ENCODE results near the gene GJA5.
"Not testable (repeated sequence)": the region's sequence is repeated elsewhere in the genome, so short reads cannot be mapped to it uniquely, and the experiment has no call there.

GJA5 gene

DNA sequence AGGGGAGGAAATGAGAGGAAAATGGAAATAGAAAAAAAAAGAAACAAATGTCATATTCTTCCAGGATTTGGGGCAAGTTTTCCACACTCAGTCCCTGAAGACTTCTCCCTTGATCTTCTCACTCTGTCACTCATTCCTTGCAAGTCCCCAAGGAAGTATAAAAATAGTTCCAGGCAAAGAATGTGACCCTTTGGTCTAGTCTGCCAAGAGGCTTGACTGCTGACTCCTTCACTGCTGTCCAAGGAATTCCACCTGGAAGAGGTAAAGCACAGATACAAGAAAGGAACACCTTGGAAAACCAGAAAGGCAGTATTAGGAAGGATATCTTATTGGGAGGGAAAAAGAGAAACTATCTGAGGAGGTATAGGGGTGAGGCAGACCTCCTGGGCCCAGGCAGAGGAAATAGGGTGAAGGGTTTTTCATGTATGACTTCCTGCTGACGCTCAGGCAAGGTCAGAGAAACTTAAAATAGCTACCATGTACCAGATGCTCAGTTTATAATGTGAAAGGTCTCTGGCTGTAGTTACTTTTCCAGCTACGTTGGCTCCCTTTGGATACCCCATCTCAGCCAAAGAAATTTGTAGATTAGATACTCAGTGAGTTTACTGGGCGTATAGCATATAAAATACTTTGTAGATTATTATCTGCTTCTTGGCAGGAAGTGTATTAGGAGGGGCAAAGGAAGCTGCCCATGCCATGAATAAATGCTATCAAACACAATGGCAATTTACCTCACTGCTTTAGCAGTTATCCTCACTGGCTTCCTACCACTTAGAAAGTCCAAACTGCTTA, 2.0 kb upstream of the GJA5 start:
- DNase-seq, result no peak

DNA sequence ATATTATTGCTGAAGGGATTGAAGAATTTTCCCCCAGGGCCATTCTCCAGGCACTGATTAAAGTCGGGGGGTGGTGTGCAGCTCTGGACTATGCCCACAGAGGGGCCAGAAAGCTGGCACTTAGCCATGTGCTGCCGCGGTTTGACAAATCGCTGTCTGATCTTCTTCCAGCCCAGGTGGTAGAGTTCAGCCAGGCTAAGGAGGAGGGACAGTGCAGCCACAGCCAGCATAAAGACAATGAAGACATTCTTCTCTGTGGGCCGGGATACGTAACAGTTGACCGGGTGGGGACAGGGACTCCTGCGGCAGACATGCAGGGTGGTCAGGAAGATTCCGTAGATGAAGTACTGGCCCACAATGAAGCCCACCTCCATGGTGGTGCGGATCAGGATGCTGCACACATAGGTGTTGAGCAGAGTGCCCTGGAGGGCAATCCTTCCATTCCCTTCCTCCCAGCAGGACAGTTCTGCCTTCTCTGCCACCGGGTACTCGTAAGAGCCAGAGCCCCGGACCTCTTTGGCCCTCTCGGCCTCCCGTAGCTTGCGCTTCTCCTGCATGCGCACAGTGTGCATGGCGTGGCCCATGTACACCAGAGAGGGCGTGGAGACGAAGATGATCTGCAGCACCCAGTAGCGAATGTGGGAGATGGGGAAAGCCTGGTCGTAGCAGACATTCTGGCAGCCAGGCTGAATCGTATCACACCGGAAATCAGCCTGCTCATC, 1.9 kb downstream of the GJA5 start:
- DNase-seq, result no peak

DNA sequence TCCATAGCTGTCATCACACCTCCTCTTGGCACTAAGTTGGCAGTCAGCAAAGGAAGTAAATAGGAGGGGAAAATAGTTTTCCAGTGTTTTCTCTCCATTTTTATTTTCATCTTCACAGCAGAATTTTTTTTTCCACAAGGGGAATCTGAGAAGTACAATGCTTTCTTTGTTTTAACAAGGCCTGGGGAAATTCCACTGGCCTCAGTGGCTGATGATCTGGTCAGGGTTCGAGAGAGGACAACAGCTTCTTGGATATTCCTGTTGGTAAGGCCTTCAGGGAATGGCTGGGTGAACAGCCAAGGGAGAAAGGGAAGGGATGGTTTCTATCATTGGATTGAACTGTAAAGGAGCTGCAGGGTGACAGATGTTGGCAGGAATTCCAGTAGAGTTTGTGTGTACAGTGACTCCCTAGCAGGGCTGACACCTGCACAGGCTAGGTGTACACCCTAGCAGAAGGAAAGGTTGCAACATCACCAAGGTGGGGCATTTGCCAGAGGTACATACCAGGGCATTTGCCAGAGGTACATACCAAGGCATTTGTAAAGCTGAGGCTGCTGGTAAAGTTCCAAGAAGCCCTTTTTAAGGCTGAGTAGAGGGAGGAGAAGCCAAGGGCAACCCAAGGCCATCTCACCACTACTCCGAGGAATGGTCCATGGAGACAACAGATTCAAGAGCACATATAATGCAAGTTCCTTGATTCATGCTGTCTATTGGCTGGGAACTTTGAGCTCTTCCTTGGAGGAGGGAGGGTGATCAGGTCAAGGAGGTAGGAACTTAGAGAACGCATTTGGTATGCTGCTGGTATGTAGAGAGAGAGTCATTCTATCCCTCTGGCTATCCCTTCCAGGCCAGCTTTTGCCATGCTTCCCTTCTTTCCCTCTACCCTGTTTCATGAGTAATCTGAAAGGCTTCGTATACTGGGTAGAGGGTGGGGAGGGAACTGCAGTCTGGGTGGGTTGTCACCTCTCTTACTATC, 3.1 kb downstream of the GJA5 start:
- no peak for DNase-seq

DNA sequence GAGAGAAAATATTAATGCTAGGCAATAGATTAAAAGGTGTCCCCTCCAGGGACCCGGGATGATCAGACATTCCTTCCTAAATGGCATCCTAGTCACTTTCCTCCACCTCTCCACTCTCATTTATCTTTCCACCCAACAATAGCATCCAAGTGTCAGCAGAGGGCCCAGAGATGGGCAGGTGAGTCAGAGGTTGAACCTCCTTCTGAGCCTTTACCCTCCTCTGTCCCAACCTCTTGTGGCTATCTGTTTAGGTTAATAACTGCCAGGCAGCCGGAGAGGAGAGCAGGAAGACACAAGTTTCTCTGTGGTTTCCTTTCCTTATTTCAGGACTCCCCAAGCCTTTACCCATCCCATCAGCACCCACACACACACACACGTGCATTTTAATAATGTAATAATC, 4.1 kb downstream of the GJA5 start:
- no peak for DNase-seq

DNA sequence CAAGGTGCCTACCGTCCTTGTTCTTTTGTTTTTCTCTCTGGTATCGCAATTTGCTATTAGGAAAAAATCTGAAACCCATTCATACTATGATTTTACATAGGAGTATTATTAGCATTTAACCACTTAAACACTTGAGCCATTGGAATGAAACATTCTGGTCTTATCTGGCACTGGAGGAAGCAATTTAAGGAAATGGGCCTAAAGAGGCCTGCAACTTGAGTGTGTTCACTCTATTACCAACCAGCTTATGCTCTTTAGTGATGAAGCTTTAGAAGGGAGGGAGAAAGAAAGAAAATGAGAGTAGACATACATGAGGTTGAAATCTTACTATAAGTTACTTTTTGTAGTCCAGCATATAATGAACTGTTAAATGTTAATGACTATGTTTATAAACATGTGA, 5.7 kb downstream of the GJA5 start:
- DNase-seq, result no peak

- DNase-seq, result no peak
Observed at GRCh38 chr1:147753081-147753480, 7.3 kb downstream of the GJA5 start.

GRCh38 chr1:147752511-147752910, 7.9 kb downstream of the GJA5 start:
- no peak for DNase-seq

- no peak for DNase-seq
Observed at GRCh38 chr1:147751346-147751745, 9.1 kb downstream of the GJA5 start.

DNA sequence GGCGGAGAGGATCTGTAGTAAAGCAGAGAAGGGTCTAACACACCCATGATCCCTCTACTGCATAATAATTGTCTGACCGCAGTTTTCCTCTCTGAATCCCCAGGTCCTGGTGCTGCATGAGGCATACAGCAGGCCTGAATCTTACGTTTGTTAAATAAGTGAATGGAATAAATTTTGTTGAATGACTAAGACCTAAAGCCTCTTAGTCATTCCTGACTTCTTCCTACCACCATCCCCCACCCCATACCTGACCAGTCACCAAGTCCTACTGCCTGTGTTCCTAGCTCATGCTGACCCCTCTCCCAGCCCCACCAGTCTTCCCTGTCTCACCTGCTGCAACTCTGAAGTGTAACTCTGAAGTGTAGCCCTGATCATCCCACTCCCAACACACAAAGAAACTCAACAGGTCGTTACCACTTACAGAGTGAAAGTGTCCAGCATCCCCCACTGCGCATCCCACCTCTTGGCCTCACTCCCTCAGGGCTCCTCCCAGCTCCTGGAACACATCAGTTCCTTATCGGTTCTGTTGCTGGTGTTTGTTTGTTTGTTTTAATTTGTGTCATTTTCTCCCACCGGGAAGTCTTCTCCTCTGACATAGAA, 9.7 kb downstream of the GJA5 start:
- DNase-seq, result no peak

DNA sequence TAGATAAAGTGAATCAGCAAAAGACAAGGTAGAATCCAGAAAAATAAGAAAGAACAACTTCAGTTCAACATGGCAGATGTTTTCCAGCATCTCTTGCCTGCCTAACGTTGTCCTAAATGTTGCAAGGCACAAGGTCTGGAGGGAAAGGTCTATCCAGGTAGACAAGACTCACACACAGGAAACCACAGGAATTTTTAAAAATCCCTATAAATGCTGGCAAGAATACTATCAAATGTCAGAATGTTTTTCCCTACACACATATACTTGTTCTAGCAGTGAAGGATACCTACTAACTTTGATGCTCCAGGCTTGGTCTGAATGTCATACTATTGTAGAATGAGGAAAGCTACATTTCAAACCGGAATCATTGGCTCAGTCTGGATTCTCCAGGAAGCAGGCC, 10.6 kb downstream of the GJA5 start:
- DNase-seq, result no peak

GRCh38 chr1:147748676-147749350, 11.6 kb downstream of the GJA5 start:
- DNase-seq, result no peak

- DNase-seq, result no peak
Observed at GRCh38 chr1:147747966-147748365, 12.4 kb downstream of the GJA5 start.

- DNase-seq, result no peak
Observed at GRCh38 chr1:147745271-147745670, 15.1 kb downstream of the GJA5 start.

DNA sequence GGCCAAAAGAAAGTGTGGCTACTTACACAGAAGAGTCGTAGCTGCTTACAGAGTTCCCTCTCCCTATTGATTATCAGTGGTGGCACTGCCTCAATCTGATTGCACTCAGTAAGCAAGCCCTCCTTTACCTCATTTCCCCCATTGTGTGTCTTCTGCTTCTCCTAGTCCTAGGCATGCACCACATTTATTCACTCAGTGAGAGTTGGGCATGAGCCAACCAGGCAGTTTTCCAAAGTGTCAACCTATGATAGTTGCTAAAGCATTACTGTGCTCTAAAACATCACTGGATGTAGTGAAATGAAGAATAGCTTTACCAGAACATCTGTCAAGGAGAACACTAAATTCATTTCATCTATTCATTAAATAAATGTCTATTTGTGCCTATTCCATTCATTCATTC, 19.3 kb downstream of the GJA5 start:
- DNase-seq, result no peak

DNA sequence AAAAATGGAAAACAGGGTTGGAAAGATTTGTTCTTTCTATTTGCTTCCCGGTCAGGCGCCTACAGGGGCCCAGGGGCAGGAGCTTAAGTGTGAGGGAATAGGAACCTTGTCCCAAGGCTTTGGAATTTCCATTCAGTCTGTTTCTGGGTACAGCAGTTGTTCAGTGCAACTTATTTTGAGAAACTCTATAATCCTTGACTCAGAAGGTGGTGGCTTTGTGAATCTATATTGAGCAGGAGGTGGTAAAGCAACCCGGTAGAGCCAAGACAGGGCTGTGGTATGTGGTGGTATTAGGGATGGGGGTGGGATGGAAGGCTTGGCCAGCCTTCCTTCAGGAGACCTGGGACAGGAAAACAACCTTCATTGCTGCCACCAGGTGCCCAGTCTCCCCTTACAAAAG, 20.0 kb downstream of the GJA5 start:
- no peak for DNase-seq

DNA sequence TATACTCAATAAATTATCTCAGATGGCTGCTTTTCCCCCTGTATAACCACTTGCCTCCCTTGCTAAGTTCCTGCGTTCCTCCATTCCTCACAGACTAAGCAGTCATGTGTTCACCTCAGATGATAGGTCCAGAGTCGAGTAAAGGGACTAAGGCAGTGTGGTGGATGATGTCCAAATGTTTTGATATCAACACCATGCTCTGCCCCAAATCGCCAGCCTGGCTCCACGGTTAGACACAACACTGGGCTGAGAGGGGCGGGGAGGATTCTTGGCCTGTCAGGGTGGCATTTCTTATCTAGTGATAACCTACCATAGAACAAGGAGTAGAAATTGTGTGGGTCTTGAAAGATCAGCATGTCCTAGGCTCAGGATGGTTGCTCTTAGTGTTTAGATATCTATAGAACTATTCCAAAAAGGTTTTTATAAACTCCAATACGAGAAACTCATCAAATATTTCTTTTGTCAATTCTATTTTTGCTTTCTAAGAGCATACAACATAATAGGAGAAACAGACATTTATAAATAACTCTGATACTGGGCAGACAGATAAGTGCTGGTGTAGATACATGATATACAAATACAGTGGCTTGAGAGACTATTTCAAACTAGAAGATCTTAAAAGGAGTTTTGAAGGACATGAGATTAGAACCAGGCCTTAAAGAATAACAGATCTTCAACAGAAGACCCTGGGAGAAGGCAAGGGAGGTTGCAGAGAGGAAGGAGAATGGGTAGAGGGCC, 21.5 kb downstream of the GJA5 start:
- DNase-seq, result no peak

- DNase-seq, result no peak
Observed at GRCh38 chr1:147738129-147738528, 22.3 kb downstream of the GJA5 start.

DNA sequence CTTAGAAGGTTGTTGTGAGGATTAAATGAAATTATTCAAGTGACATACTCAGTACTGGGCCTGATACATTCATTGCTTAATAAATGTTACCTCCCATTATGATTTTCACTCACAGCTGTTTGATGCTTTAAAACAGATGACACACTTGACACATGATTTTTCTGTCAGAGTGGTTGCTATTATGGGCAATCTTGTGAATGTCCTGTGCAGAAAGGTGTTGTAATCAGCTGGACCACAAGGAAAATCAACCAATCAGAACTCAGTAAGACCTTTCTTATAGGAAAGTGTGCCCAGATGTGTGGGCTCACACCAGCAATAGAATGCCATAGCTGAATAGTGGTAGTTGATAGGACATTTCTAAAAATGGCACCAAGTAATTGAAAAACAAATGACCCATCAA, 23.5 kb downstream of the GJA5 start:
- DNase-seq, result no peak

- no peak for DNase-seq
Observed at GRCh38 chr1:147735423-147735822, 25.0 kb downstream of the GJA5 start.

DNA sequence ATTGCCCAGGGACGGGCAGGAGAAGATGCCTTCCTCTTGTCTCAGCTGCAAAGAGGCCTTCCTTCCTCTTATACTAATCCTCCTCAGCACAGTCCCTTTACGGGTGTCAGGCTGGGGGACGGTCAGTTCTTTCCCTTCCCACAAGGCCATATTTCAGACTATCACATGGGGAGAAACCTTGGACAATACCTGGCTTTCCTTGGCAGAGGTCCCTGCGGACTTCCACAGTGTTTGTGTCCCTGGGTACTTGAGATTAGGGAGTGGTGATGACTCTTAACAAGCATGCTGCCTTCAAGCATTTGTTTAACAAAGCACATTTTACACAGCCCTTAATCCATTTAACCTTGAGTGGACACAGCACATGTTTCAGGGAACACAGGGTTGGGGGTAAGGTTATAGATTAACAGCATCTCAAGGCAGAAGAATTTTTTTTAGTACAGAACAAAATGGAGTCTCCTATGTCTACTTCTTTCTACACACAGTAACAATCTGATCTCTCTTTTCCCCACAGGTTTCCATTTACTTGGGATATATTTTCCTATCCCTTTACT, 26.0 kb downstream of the GJA5 start:
- DNase-seq, result not testable (repeated sequence)

- no peak for DNase-seq
Observed at GRCh38 chr1:147729315-147729714, 31.1 kb downstream of the GJA5 start.
